Activated CD8-positive, alpha-beta T cell treated with anti-CD3 and anti-CD28 coated beads, Interleukin-2, amount 10 ng/mL, durations not matched to agents 7 days and 5 days (primary cell): ENCODE measurements around the gene CIDEC. TPM values are rescaled to one million over a fixed set of nuclear protein-coding genes. Genes with fewer than 3 reads are reported as not detected.
"Not testable (repeated sequence)": the region's sequence is repeated elsewhere in the genome, so short reads cannot be mapped to it uniquely, and the experiment has no call there.

Source experiments
- ATAC-seq: fragments of 150-1000 bp; cut with Tn5 transposase; one replicate; pipeline ENCODE4 v1.10.0; 2021; ENCODE audit warnings: moderate library complexity
- CTCF ChIA-PET: fragments of 350-600 bp; sonication (Branson Sonifier 250); formaldehyde crosslinking; loops from one replicate; lab custom pipeline; 2021; ENCODE audit warnings: antibody characterized with exemption; lab: Charles Lee
- POLR2A ChIA-PET: fragments of 350-600 bp; sonication (Branson Sonifier 250); formaldehyde crosslinking; loops from one replicate; lab custom pipeline; 2021; ENCODE audit warnings: antibody characterized with exemption; lab: Charles Lee
- DNase-seq: peaks from one replicate; pipeline ENCODE4 v3.0.0-alpha.2; 2020
- H3K27ac Mint-ChIP-seq: one replicate; pipeline ENCODE4 v1.8.0; 2021; ENCODE audit warnings: mild to moderate bottlenecking, mixed read lengths
- H3K27me3 Mint-ChIP-seq: one replicate; pipeline ENCODE4 v1.8.0; 2021; ENCODE audit warnings: low read depth, mixed read lengths
- H3K36me3 Mint-ChIP-seq: one replicate; pipeline ENCODE4 v1.8.0; 2021; ENCODE audit warnings: low read depth, mixed read lengths
- H3K4me1 Mint-ChIP-seq: one replicate; pipeline ENCODE4 v1.8.0; 2021; ENCODE audit warnings: low read depth, mixed read lengths
- H3K4me3 Mint-ChIP-seq: one replicate; pipeline ENCODE4 v1.8.0; 2021; ENCODE audit warnings: mild to moderate bottlenecking, mixed read lengths
- H3K9me3 Mint-ChIP-seq: one replicate; pipeline ENCODE4 v1.8.0; 2022; ENCODE audit warnings: mixed read lengths; ENCODE audit not compliant: insufficient read depth
- total RNA-seq, 2 experiments: library from RNA; stranded (reverse); gene quantifications; one replicate each; pipeline ENCODE4 v1.2.3, GENCODE V29; 2021

CIDEC gene
- total RNA-seq, 2 experiments from 2014 or later, result not detected

GRCh38 chr3:9870978-9871377 is 9.1 kb downstream of the CIDEC start:
- no peaks in the 10 kb centered on the region for H3K27me3 Mint-ChIP-seq
- POLR2A ChIA-PET, result no interaction called here
- H3K4me1 Mint-ChIP-seq, result no peaks in the 10 kb centered on the region
- H3K36me3 Mint-ChIP-seq, result no peaks in the 10 kb centered on the region
- no peak for ATAC-seq
- no peak for DNase-seq
- H3K4me3 Mint-ChIP-seq, result no peak overlapping the region
- H3K27ac Mint-ChIP-seq, result no peak overlapping the region
- no peaks in the 10 kb centered on the region for H3K9me3 Mint-ChIP-seq
- CTCF ChIA-PET, result no interaction called here

GRCh38 chr3:9869955-9870354 is 10.1 kb downstream of the CIDEC start:
- no peaks in the 10 kb centered on the region for H3K9me3 Mint-ChIP-seq
- ChIA-PET POLR2A (no interaction called here), CTCF (interaction anchor here (0.6 kb wide), 1 partner anchor 21 kb away, joined by 3 read pairs; no protein-coding TSS in a partner anchor)
- no peak overlapping the region for H3K4me3 Mint-ChIP-seq
- ATAC-seq (no peak), DNase-seq (no peak)
- no peaks in the 10 kb centered on the region for H3K4me1 Mint-ChIP-seq
- H3K27ac Mint-ChIP-seq, result no peak overlapping the region
- no peaks in the 10 kb centered on the region for H3K27me3 Mint-ChIP-seq
- no peaks in the 10 kb centered on the region for H3K36me3 Mint-ChIP-seq

GRCh38 chr3:9867106-9867505 is 12.9 kb downstream of the CIDEC start:
- CTCF ChIA-PET, result no interaction called here
- Mint-ChIP-seq H3K4me1 (peaks cover 3% of the 10 kb centered on the region), H3K27me3 (peaks cover 3% of the 10 kb centered on the region)

GRCh38 chr3:9866639-9867038 is 13.4 kb downstream of the CIDEC start:
- H3K4me3 Mint-ChIP-seq, result no peak overlapping the region
- ChIA-PET POLR2A (no interaction called here), CTCF (interaction anchor here (1.1 kb wide), 1 partner anchor 80 kb away, joined by 3 read pairs; no protein-coding TSS in a partner anchor)
- no peak for ATAC-seq
- H3K27ac Mint-ChIP-seq, result no peak overlapping the region
- no peaks in the 10 kb centered on the region for H3K9me3 Mint-ChIP-seq
- H3K27me3 Mint-ChIP-seq, result peaks cover 7% of the 10 kb centered on the region
- no peaks in the 10 kb centered on the region for H3K36me3 Mint-ChIP-seq
- DNase-seq, result no peak
- peaks cover 4% of the 10 kb centered on the region for H3K4me1 Mint-ChIP-seq

More at GRCh38 chr3:9867106-9867505, 12.9 kb downstream of the CIDEC start:
- H3K9me3 Mint-ChIP-seq, result no peaks in the 10 kb centered on the region
- H3K27ac Mint-ChIP-seq, result no peak overlapping the region
- ATAC-seq (no peak), DNase-seq (no peak)
- H3K36me3 Mint-ChIP-seq, result no peaks in the 10 kb centered on the region
- no peak overlapping the region for H3K4me3 Mint-ChIP-seq
- POLR2A ChIA-PET, result no interaction called here

- not testable (repeated sequence) for ATAC-seq, H3K4me1 Mint-ChIP-seq, DNase-seq, H3K36me3 Mint-ChIP-seq, H3K27ac Mint-ChIP-seq, H3K4me3 Mint-ChIP-seq, H3K27me3 Mint-ChIP-seq, H3K9me3 Mint-ChIP-seq
- ChIA-PET CTCF (interaction anchor here (0.6 kb wide), 1 partner anchor 88 kb away, joined by 3 read pairs; no protein-coding TSS in a partner anchor), POLR2A (interaction anchor here (1.3 kb wide), 1 partner anchor 25 kb away, joined by 4 read pairs; the partner anchor contains the start of gene JAGN1)
These were observed 14.9 kb downstream of the CIDEC start for GRCh38 chr3:9865125-9865637.

GRCh38 chr3:9864200-9864927 is 15.7 kb downstream of the CIDEC start:
- Mint-ChIP-seq H3K4me1 (peaks cover 4% of the 10 kb centered on the region), H3K27ac (no peak overlapping the region), H3K4me3 (no peak overlapping the region), H3K27me3 (peaks cover 7% of the 10 kb centered on the region), H3K9me3 (no peaks in the 10 kb centered on the region), H3K36me3 (no peaks in the 10 kb centered on the region)
- ATAC-seq (no peak), DNase-seq (no peak)
- ChIA-PET CTCF (interaction anchor here (0.6 kb wide), 1 partner anchor 89 kb away, joined by 3 read pairs; no protein-coding TSS in a partner anchor), POLR2A (interaction anchor here (1.3 kb wide), 1 partner anchor 26 kb away, joined by 4 read pairs; the partner anchor contains the start of gene JAGN1)

GRCh38 chr3:9863058-9863772 is 16.8 kb downstream of the CIDEC start:
- peaks cover 7% of the 10 kb centered on the region for H3K27me3 Mint-ChIP-seq
- ATAC-seq (no peak), DNase-seq (no peak)
- H3K4me3 Mint-ChIP-seq, result no peak overlapping the region
- H3K4me1 Mint-ChIP-seq, result peaks cover 4% of the 10 kb centered on the region
- POLR2A ChIA-PET, result no interaction called here
- no peak overlapping the region for H3K27ac Mint-ChIP-seq
- no peaks in the 10 kb centered on the region for H3K36me3 Mint-ChIP-seq
- H3K9me3 Mint-ChIP-seq, result no peaks in the 10 kb centered on the region
- CTCF ChIA-PET, result no interaction called here

- CTCF ChIA-PET, result no interaction called here
- Mint-ChIP-seq H3K4me1 (peaks cover 4% of the 10 kb centered on the region), H3K27me3 (peaks cover 7% of the 10 kb centered on the region), H3K27ac (no peak overlapping the region), H3K9me3 (no peaks in the 10 kb centered on the region), H3K36me3 (no peaks in the 10 kb centered on the region), H3K4me3 (no peak overlapping the region)
- DNase-seq (peak; percentile 38), ATAC-seq (peak; percentile 87)
- POLR2A ChIA-PET, result no interaction called here
These were observed 17.5 kb downstream of the CIDEC start for GRCh38 chr3:9862391-9863057.

- Mint-ChIP-seq H3K27me3 (peaks cover 7% of the 10 kb centered on the region), H3K27ac (no peak overlapping the region), H3K9me3 (no peaks in the 10 kb centered on the region), H3K4me1 (peaks cover 4% of the 10 kb centered on the region), H3K4me3 (no peak overlapping the region), H3K36me3 (no peaks in the 10 kb centered on the region)
- ChIA-PET CTCF (interaction anchor here (1.4 kb wide), 1 partner anchor 71 kb away, joined by 3 read pairs; no protein-coding TSS in a partner anchor), POLR2A (no interaction called here)
- ATAC-seq, result no peak
- no peak for DNase-seq
These were observed 18.4 kb downstream of the CIDEC start for GRCh38 chr3:9861626-9862130.

GRCh38 chr3:9861201-9861600 is 18.9 kb downstream of the CIDEC start:
- H3K36me3 Mint-ChIP-seq, result no peaks in the 10 kb centered on the region
- DNase-seq (no peak), ATAC-seq (no peak)
- peaks cover 4% of the 10 kb centered on the region for H3K4me1 Mint-ChIP-seq
- H3K27ac Mint-ChIP-seq, result no peak overlapping the region
- POLR2A ChIA-PET, result no interaction called here
- CTCF ChIA-PET, result interaction anchor here (1.4 kb wide), 1 partner anchor 72 kb away, joined by 3 read pairs; no protein-coding TSS in a partner anchor
- H3K4me3 Mint-ChIP-seq, result no peak overlapping the region
- peaks cover 7% of the 10 kb centered on the region for H3K27me3 Mint-ChIP-seq
- no peaks in the 10 kb centered on the region for H3K9me3 Mint-ChIP-seq

- H3K4me3 Mint-ChIP-seq, result no peak overlapping the region
- peaks cover 4% of the 10 kb centered on the region for H3K4me1 Mint-ChIP-seq
- H3K9me3 Mint-ChIP-seq, result no peaks in the 10 kb centered on the region
- POLR2A ChIA-PET, result no interaction called here
- ATAC-seq (no peak), DNase-seq (no peak)
- CTCF ChIA-PET, result no interaction called here
- peaks cover 8% of the 10 kb centered on the region for H3K27me3 Mint-ChIP-seq
- H3K36me3 Mint-ChIP-seq, result no peaks in the 10 kb centered on the region
- no peak overlapping the region for H3K27ac Mint-ChIP-seq
These were observed 20.5 kb downstream of the CIDEC start for GRCh38 chr3:9859530-9860025.
